GM13977 (cell line): ENCODE measurements around the gene RGP1.
A peak's percentile ranks its signal among the peaks of the same experiment; 100 is the strongest.

Experiments
- DNase-seq: peaks from one replicate; pipeline ENCODE4 v3.0.0; 2012; ENCODE audit warnings: low spot score
- CTCF ChIP-seq: IDR thresholded peaks from 2 replicates; pipeline ENCODE4 v1.5.1; 2012; ENCODE audit warnings: mild to moderate bottlenecking, control low read depth; ENCODE audit not compliant: insufficient read depth; ENCODE audit errors: extremely low read depth, missing control alignments
- in situ Hi-C: fragments of 300-500 bp; cut with MboI; formaldehyde crosslinking; loops from one replicate; pipeline ENCODE4 v1.12.0; 2022; ENCODE audit warnings: low sequenced_read_pairs, low pct_unique_long_range_greater_than_20kb, mixed read lengths, inconsistent platforms; ENCODE audit not compliant: unreplicated experiment

The RGP1 gene

GRCh38 chr9:35748242-35748857 lies 737 bp upstream of the RGP1 start:
- TF ChIP-seq CTCF: no peak
- DNase-seq: no peak
- in situ Hi-C loops: no loop called here

- TF ChIP-seq CTCF: no peak
- peak; percentile 45 for DNase-seq
- in situ Hi-C loops: no loop called here
Measured at GRCh38 chr9:35749515-35750255, 598 bp downstream of the RGP1 start.

DNA sequence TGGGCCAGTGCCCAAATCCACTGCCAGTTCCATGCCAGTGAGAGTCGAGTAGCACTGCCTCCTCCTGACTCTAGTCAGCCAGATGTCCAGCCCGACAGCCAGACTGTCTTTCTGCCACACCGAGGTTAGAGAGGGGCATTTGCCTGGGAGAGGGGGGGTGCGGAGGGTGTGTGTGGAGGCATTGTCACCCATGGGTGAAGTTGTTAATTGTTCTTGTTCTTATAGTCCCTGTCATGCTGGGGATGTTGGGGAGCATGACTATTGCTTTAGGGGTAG lies 1.1 kb downstream of the RGP1 start:
- no peak for DNase-seq
- in situ Hi-C loops: no loop called here
- no peak for TF ChIP-seq CTCF

- no peak for TF ChIP-seq CTCF
- DNase-seq: no peak
- in situ Hi-C loops: no loop called here
Measured at GRCh38 chr9:35753466-35753865, 4.4 kb downstream of the RGP1 start.

DNA sequence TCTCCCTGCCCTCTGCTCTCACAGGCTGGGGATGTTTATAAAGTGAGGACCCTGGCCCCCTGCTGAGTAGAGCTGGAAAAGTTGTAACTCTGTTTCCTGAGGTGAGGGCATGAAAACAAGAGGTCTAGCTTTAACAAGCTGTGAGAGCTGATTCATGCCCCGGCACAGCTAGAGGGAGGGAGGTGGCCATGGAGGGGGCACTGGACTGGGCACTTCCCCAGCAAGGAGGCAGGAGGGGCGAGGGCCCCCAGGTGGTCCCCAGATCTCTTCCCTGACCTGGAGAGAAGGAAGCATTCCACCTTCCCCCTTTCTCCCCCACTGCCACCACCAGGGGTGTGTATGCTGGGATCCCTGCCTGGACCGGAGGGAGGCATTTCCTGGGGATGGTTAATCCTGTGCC lies 5.2 kb downstream of the RGP1 start, which contains the start of gene MSMP:
Gene MSMP (minus strand): TSS at position 13 of the 400 bp plus-strand sequence. CDS start 147 bp downstream, outside the sequence.
- TF ChIP-seq CTCF: no peak
- in situ Hi-C loops: no loop called here
- DNase-seq: no peak

DNA sequence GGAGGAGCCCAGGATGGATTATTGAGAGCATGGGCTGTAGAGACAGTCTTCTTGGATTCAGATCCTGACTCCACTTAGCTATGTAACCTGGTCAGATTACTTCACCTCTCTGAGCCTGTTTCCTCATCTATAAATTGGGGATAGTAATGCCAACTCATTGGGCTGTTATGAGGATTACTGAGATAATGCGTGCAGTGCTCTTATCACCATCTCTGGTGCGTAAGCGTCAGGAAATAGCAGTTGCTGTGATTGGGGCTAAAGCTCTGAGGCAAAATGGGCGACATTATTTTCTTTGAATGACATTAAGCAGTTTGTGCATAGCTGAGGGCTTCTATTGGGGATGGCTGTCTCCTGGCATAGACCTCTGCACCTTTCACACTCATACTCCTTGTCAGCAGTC lies 6.0 kb downstream of the RGP1 start:
- TF ChIP-seq CTCF: no peak
- DNase-seq: no peak
- in situ Hi-C loops: no loop called here
